ENCODE results near the gene ELF1.
"Not testable (repeated sequence)": the region's sequence is repeated elsewhere in the genome, so short reads cannot be mapped to it uniquely, and the experiment has no call there.

ELF1 gene

DNA sequence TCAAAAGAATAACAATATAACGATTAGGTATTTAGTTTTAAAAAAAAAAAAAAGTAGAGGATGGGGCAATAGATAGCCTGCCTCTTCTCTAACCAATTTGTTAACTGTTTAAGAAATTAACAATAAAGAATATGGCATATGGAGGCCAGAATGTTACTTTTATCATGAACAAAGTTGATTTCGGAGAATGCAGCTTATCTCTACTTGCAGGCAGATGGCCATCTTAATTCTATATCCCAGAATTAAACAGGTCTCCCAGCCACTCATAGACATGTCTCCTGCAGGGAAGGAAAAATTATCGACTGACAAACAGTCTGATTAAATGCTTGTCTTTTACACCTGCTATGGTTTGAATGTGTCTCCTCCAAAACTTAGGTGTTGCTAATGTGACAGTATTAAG, 133.1 kb downstream of the ELF1 start:
- Histone ChIP-seq H3K9me3 (ENCODE audit: control insufficient read depth, low read length) (no peaks in the 10 kb centered on the region), H3K4me1 (no peaks in the 10 kb centered on the region), H3K27me3 (ENCODE audit: control insufficient read depth, insufficient read depth, low read length) (no peaks in the 10 kb centered on the region), H3K9ac (no peak overlapping the region), H2AFZ (no peak overlapping the region), H3K79me2 (no peaks in the 10 kb centered on the region), H3K4me2 (ENCODE audit: low read length) (no peak overlapping the region), H3K4me3 (ENCODE audit: low read depth, low read length) (no peak overlapping the region), H3K27ac (no peak overlapping the region), H3K36me3 (ENCODE audit: control insufficient read depth, insufficient read depth, low read length) (no peaks in the 10 kb centered on the region)
- TF ChIP-seq, protein P1, sequence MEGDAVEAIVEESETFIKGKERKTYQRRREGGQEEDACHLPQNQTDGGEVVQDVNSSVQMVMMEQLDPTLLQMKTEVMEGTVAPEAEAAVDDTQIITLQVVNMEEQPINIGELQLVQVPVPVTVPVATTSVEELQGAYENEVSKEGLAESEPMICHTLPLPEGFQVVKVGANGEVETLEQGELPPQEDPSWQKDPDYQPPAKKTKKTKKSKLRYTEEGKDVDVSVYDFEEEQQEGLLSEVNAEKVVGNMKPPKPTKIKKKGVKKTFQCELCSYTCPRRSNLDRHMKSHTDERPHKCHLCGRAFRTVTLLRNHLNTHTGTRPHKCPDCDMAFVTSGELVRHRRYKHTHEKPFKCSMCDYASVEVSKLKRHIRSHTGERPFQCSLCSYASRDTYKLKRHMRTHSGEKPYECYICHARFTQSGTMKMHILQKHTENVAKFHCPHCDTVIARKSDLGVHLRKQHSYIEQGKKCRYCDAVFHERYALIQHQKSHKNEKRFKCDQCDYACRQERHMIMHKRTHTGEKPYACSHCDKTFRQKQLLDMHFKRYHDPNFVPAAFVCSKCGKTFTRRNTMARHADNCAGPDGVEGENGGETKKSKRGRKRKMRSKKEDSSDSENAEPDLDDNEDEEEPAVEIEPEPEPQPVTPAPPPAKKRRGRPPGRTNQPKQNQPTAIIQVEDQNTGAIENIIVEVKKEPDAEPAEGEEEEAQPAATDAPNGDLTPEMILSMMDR (IDR thresholded peaks at IDR 0.05): no peak

DNA sequence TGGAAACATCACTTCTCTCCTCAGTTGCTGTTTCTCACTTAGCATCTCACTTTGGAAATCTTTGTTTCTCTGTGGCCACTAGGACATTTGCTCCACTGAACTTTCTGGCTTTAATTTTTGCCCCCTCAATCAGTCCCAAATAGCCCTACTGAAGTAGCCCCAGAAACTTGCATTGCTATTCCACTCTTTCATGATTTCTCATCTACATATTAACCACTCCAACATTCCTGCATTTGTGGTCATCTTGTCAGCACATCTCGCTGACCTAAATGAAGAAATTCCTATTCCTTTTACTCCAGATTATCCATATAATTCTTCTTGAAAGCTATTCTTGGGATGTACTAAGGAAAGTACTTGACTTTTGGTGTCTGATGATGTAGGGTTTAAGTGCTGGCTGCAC, 134.9 kb downstream of the ELF1 start:
- H3K9me3 ChIP-seq (ENCODE audit: control insufficient read depth, low read length); H3K79me2 ChIP-seq; H2AFZ ChIP-seq; H3K4me1 ChIP-seq; H3K27me3 ChIP-seq (ENCODE audit: control insufficient read depth, insufficient read depth, low read length); H3K36me3 ChIP-seq (ENCODE audit: control insufficient read depth, insufficient read depth, low read length); H3K9ac ChIP-seq; H3K27ac ChIP-seq; H3K4me3 ChIP-seq (ENCODE audit: low read depth, low read length); H3K4me2 ChIP-seq (ENCODE audit: low read length): not testable (repeated sequence)

Data from parathyroid adenoma (tissue), 2 donors.